ENCODE data around the gene KIF26B. TPM values are rescaled to one million over a fixed set of nuclear protein-coding genes. Genes with fewer than 3 reads are reported as not detected.

KIF26B gene
- polyA plus RNA-seq, 1 of the 3 experiments (the other 2 are of a cell fraction): 2.6 TPM

GRCh38 chr1:245466261-245466660 is 311.5 kb downstream of the KIF26B start:
- H3K27me3 ChIP-seq (ENCODE audit: insufficient read depth): no peaks in the 10 kb centered on the region
- CTCF ChIA-PET: no interaction called here
- no peak for TF ChIP-seq EP300 (IDR thresholded peaks at IDR 0.05; ENCODE audit: borderline replicate concordance in 1 of 2, low read depth in 1 of 2, low read length in 1 of 2)
- no peak for TF ChIP-seq TAF1 (IDR thresholded peaks at IDR 0.05; ENCODE audit: borderline replicate concordance, low read depth, low read length)
- no peak for TF ChIP-seq GATA2 (CRISPR knock-in tag; IDR thresholded peaks at IDR 0.05)
- no peak for TF ChIP-seq TCF12 (IDR thresholded peaks at IDR 0.05)
- no peak for TF ChIP-seq ZBTB33 (IDR thresholded peaks at IDR 0.05; ENCODE audit: borderline replicate concordance, low read depth)
- TF ChIP-seq POLR2AphosphoS5 (IDR thresholded peaks at IDR 0.05; ENCODE audit: low read depth, low read length): no peak
- no peak for TF ChIP-seq SIN3A (IDR thresholded peaks at IDR 0.05; ENCODE audit: borderline replicate concordance, low read depth, low read length)
- TF ChIP-seq CTCF (IDR thresholded peaks at IDR 0.05): no peak
- no peak for TF ChIP-seq RXRA (IDR thresholded peaks at IDR 0.05; ENCODE audit: borderline replicate concordance, low read depth)
- no peak for TF ChIP-seq RAD21 (IDR thresholded peaks at IDR 0.05; ENCODE audit: low read length)
- TF ChIP-seq RCOR1 (IDR thresholded peaks at IDR 0.05; ENCODE audit: low read length): no peak
- TF ChIP-seq RFX5 (IDR thresholded peaks at IDR 0.05; ENCODE audit: low read length): no peak
- no peak for TF ChIP-seq NRF1 (IDR thresholded peaks at IDR 0.05; ENCODE audit: low read depth, low read length)
- TF ChIP-seq NFIC (IDR thresholded peaks at IDR 0.05; ENCODE audit: borderline replicate concordance): no peak
- no peak for TF ChIP-seq TEAD4 (IDR thresholded peaks at IDR 0.05; ENCODE audit: borderline replicate concordance, insufficient read depth)
- TF ChIP-seq IRF3 (IDR thresholded peaks at IDR 0.05; ENCODE audit: low read depth, low read length): no peak
- TF ChIP-seq MAX (IDR thresholded peaks at IDR 0.05; ENCODE audit: low read depth): no peak
- no peak for TF ChIP-seq GABPA (IDR thresholded peaks at IDR 0.05; ENCODE audit: low read depth)
- TF ChIP-seq MEF2A (IDR thresholded peaks at IDR 0.05; ENCODE audit: borderline replicate concordance, low read depth): no peak
- peaks cover 0 to 7% of the 10 kb centered on the region in 2 experiments; a peak in 1 of 4 replicates for H3K4me1 ChIP-seq (ENCODE audit: control insufficient read depth in 1 of 2, insufficient read depth in 2 of 2, low read depth in 1 of 2, low read length in 1 of 2)
- H2AFZ ChIP-seq (ENCODE audit: low read depth): no peak overlapping the region
- H3K9me3 ChIP-seq: no peaks in the 10 kb centered on the region
- H3K79me2 ChIP-seq (ENCODE audit: insufficient read depth): no peaks in the 10 kb centered on the region
- H4K20me1 ChIP-seq (ENCODE audit: insufficient read depth): no peaks in the 10 kb centered on the region
- H3K4me2 ChIP-seq: no peak overlapping the region
- H3K36me3 ChIP-seq (replicated peaks in 1 of 2; ENCODE audit: control insufficient read depth in 1 of 2, insufficient read depth in 2 of 2, low read length in 1 of 2): peaks cover 0 to 25% of the 10 kb centered on the region in 2 experiments
- H3K9me2 ChIP-seq: no peaks in the 10 kb centered on the region
- 76% methylated on average over 7 of the region's 7 CpGs for WGBS (ENCODE audit: low lambda C conversion rate)
- no peak overlapping the region for H3K27ac ChIP-seq (ENCODE audit: low read depth in 2 of 2, low read length in 1 of 2)
- no peak for DNase-seq
- POLR2A ChIA-PET: no interaction called here
- no peak overlapping the region for H3K4me3 ChIP-seq (ENCODE audit: low read depth in 2 of 2, low read length in 1 of 2)
- H3K9ac ChIP-seq: no peak overlapping the region
- H3F3A ChIP-seq (replicated peaks; ENCODE audit: insufficient read depth): no peaks in the 10 kb centered on the region

Data from SK-N-SH (cell line).